GM21447 (cell line): ENCODE measurements around the gene USP15.
"Not testable (repeated sequence)": the region's sequence is repeated elsewhere in the genome, so short reads cannot be mapped to it uniquely, and the experiment has no call there.

Source experiments
- ATAC-seq: cut with Tn5 transposase; IDR thresholded peaks from one replicate; pipeline ENCODE4 v1.9.1; 2021; ENCODE audit not compliant: unreplicated experiment

Gene USP15

GRCh38 chr12:62436164-62436503, 175.9 kb downstream of the USP15 start:
- no peak for ATAC-seq

GRCh38 chr12:62438098-62438692, 178.0 kb downstream of the USP15 start:
- ATAC-seq: no peak

DNA sequence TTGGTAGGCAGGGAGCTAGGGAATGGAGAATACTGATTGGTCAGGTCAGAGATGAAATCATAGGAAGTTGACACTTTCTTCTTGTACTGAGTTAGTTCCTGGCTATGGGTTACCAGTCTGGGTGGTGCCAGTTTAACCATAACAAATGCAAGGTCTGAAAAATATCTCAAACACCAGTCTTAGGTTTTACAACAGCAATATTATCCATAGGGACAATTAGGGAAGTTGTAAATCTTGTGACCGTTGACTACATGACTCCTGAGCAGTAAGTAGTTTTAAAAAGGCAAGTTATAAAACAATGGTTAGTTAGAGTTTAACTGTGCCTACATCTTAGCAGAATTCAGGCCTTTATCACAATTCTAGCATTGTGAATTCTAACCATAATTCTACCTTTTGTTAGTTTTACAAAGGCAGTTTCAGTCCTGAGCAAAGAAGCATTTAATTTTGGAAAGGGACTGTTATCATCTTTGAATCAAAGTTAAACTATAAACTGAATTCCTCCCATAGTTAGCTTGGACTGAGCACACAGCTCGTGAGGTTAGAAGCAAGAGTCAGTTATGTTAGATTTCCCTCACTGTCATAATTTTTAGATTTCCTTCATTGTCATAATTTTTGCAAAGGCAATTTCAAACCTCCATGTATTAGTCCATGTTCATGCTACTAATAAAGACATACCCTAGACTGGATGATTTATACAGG, 186.7 kb downstream of the USP15 start:
- no peak for ATAC-seq

- ATAC-seq: no peak
These were observed 188.2 kb downstream of the USP15 start for GRCh38 chr12:62448436-62448835.

DNA sequence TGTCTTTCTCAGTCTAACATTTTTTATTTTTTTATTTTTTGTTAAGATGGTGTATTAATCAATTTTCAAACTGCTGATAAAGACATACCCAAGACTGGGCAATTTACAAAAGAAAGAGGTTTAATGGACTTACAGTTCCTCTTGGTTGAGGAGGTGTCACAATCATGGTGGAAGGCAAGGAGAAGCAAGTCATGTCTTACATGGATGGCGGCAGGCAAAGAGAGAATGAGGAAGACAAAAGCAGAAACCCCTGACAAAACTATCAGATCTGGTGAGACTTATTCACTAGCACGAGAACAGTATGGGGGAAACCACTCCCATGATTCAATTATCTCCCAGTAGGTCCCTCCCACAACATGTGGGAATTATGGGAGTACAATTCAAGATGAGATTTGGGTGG, 195.2 kb downstream of the USP15 start:
- ATAC-seq: not testable (repeated sequence)

DNA sequence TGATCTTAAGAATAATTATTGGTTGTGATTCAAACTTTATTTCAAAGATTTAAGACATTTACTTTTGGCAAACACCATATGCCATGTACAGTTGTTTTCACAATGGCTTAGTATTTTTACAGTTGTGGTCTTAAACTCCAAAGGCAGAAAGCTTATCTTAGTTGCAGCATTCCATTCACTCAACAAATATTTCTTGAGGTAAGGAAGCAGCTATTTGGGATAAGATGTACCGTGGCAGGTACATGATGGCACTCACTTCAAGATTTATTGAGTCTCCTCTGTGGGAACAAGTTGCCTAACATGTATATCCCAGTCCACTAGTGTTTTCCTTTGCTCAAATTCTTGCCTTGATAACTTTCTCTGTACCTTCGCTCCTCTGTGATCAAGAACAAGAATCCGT, 198.4 kb downstream of the USP15 start:
- ATAC-seq: no peak

GRCh38 chr12:62459976-62460375, 199.8 kb downstream of the USP15 start:
- ATAC-seq: no peak

GRCh38 chr12:62461171-62461837, 201.1 kb downstream of the USP15 start:
- ATAC-seq: not testable (repeated sequence)

DNA sequence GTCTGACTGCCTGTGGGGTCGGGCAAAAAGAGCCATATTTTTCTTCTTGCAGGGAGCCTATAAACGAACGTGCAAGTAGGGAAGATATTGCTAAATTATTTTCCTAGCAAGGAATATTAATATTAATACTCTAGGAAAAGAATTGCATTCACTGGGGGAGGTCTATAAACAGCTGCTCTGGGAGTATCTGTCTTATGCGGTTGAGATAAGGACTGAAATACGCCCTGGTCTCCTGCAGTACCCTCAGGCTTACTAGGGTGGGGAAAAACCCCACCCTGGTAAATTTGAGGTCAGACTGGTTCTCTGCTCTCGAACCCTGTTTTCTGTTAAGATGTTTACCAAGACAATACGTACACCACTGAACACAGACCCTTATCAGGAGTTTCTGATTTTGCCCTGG, 203.0 kb downstream of the USP15 start:
- ATAC-seq: not testable (repeated sequence)
